Osteoblast (primary cell): ENCODE data around the gene CDC42BPG. TPM values are rescaled to one million over a fixed set of nuclear protein-coding genes. Genes with fewer than 3 reads are reported as not detected.

Experiments used
- DNase-seq: peaks from one replicate; pipeline ENCODE4 v3.0.0; 2011; ENCODE audit warnings: low spot score, mixed read lengths; ENCODE audit not compliant: insufficient read length; ENCODE audit errors: missing footprints
- H2AFZ ChIP-seq: 2 replicates; pipeline ENCODE4 v1.6.0; 2011; ENCODE audit warnings: mild to moderate bottlenecking, low read length
- H3K27ac ChIP-seq: 2 replicates; pipeline ENCODE4 v1.5.1; 2011; ENCODE audit warnings: mild to moderate bottlenecking, low read depth, low read length, moderate library complexity
- H3K27me3 ChIP-seq: 2 replicates; pipeline ENCODE4 v1.6.0; 2012; ENCODE audit warnings: mild to moderate bottlenecking, control low read depth, inconsistent platforms, low read length, moderate library complexity; ENCODE audit not compliant: insufficient read depth
- H3K36me3 ChIP-seq: 2 replicates; pipeline ENCODE4 v1.5.1; 2011; ENCODE audit warnings: mild to moderate bottlenecking, low read length, control low read depth, moderate library complexity; ENCODE audit not compliant: insufficient read depth
- H3K4me1 ChIP-seq: 2 replicates; pipeline ENCODE4 v1.5.1; 2011; ENCODE audit warnings: mild to moderate bottlenecking, low read length, control low read depth, moderate library complexity; ENCODE audit not compliant: insufficient read depth
- H3K4me2 ChIP-seq: 2 replicates; pipeline ENCODE4 v1.6.0; 2011; ENCODE audit warnings: mild to moderate bottlenecking, low read length; ENCODE audit not compliant: insufficient read depth
- H3K4me3 ChIP-seq: fragments of 200-600 bp; sonication (generic); 3 replicates; pipeline ENCODE4 v1.5.1; 2012; ENCODE audit warnings: mild to moderate bottlenecking, low read length, inconsistent platforms; ENCODE audit not compliant: insufficient read depth
- H3K79me2 ChIP-seq: 2 replicates; pipeline ENCODE4 v1.6.0; 2012; ENCODE audit warnings: mild to moderate bottlenecking, low read length, control low read depth, inconsistent platforms; ENCODE audit not compliant: insufficient read depth
- H3K9me3 ChIP-seq: 2 replicates; pipeline ENCODE4 v1.5.1; 2011; ENCODE audit warnings: low read depth, low read length, control low read depth
- H4K20me1 ChIP-seq: 2 replicates; pipeline ENCODE4 v1.6.0; 2012; ENCODE audit warnings: mild to moderate bottlenecking, low read length, control low read depth; ENCODE audit not compliant: insufficient read depth
- CTCF ChIP-seq: IDR thresholded peaks from 2 replicates; pipeline ENCODE4 v1.5.1; 2011; ENCODE audit warnings: mild to moderate bottlenecking, low read depth, low read length, moderate library complexity; ENCODE audit errors: extremely low read depth
- total RNA-seq: library from RNA; depleted of rRNA; stranded (reverse); fragments of >200 nt; gene quantifications from 2 replicates; pipeline ENCODE4 v1.2.3, GENCODE V29; 2012

The CDC42BPG gene
- total RNA-seq, 1 donor: under 0.01 TPM

DNA sequence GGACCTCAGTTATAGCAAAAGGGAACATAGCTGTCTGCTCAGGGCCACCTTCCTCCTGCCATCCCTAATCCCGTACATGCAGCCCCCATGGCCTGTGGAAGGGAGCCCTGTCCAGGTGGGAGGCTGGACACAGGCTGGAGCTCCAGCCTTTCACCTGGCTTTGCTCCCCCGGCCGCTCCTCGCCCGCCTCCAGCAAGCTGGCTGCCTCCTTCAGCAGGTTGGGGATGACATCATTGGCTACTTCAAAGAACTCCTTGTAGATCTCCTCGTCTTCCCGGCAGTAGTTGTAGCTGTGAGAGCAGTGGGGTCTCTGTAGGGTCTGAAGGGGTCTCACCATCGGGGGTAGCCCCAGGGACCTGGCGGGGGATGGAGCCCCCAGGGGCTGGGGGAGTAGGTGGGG lies 39.0 kb downstream of the CDC42BPG start:
- Histone ChIP-seq H3K27ac (no peak overlapping the region), H3K4me1 (peaks cover 15% of the 10 kb centered on the region), H3K9me3 (no peaks in the 10 kb centered on the region), H3K4me3 (no peak overlapping the region), H3K27me3 (no peaks in the 10 kb centered on the region), H2AFZ (no peak overlapping the region), H4K20me1 (peaks cover 6% of the 10 kb centered on the region), H3K4me2 (no peak overlapping the region), H3K36me3 (peaks cover 34% of the 10 kb centered on the region), H3K79me2 (peaks cover 9% of the 10 kb centered on the region)
- no peak for DNase-seq
- no peak for TF ChIP-seq CTCF

DNA sequence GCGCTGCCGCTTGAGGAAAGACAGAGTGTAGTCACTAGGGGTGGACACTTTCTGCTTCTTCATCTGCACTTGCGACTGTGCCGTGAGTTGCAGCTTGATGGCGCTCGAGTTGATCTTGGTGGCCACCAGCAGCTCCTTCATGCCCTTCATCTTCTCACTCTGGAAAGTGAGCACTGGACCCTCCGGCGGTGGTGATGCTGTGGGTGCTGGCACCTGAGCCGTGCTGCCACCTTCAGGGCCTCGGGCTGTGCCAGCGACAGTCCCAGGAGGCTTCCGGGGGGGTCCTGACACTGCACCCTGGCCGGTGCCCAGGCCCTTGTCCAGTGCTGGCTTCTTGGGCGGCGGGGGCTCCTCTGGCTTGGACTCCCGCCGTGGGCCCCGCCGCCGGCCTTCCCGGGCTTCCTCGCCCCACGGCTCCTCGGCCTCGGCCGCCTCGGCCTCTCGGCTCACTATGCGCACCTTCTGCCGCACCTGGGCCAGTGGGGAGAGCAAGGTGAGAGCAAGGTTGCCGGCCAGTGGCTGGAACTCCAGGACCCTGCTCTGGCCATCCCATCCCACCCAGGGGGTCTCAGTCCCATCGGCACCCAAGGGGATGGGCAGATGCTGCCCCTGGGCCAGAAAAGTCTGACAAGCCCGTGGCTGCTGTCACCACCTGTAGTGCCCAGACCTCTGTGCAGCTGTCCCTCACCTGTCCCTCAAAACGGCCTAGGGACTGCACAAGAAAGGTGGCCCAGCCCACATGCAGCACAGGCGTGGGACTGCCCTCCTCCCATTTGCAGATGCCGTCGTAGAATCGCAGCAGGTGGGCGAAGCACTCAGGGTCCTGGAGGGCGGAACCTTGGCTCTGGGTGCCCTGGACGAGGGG lies 39.9 kb downstream of the CDC42BPG start:
- no peak overlapping the region for H2AFZ ChIP-seq
- peaks cover 13% of the 10 kb centered on the region for H3K4me1 ChIP-seq
- no peaks in the 10 kb centered on the region for H3K9me3 ChIP-seq
- peak overlapping the region; percentile 66 for H3K27ac ChIP-seq
- H3K27me3 ChIP-seq: no peaks in the 10 kb centered on the region
- H3K79me2 ChIP-seq: peaks cover 4% of the 10 kb centered on the region
- TF ChIP-seq CTCF: no peak
- H4K20me1 ChIP-seq: peaks cover 6% of the 10 kb centered on the region
- peaks cover 34% of the 10 kb centered on the region for H3K36me3 ChIP-seq
- no peak overlapping the region for H3K4me3 ChIP-seq
- H3K4me2 ChIP-seq: no peak overlapping the region
- DNase-seq: peak; percentile 64

GRCh38 chr11:64803846-64804345 lies 40.6 kb downstream of the CDC42BPG start:
- Histone ChIP-seq H3K27ac (peak overlapping the region; percentile 66), H3K27me3 (no peaks in the 10 kb centered on the region)

More at GRCh38 chr11:64803846-64804345, 40.6 kb downstream of the CDC42BPG start:
- Histone ChIP-seq H2AFZ (peak overlapping the region; percentile 73), H3K4me1 (peaks cover 7% of the 10 kb centered on the region), H3K9me3 (no peaks in the 10 kb centered on the region), H3K4me3 (peak overlapping the region; percentile 77), H4K20me1 (peaks cover 6% of the 10 kb centered on the region), H3K4me2 (peak overlapping the region; percentile 96), H3K79me2 (no peaks in the 10 kb centered on the region), H3K36me3 (peaks cover 34% of the 10 kb centered on the region)
- peak; percentile 93 for DNase-seq
- no peak for TF ChIP-seq CTCF
